Ectodermal cell (in vitro differentiated cells): ENCODE measurements around the gene ADARB2.

Experiments used
- H3K27ac ChIP-seq: 2 replicates; pipeline ENCODE4 v1.7.0; 2013; ENCODE audit warnings: mild to moderate bottlenecking, low read depth, low read length; ENCODE audit not compliant: insufficient read depth, poor library complexity, severe bottlenecking
- H3K27me3 ChIP-seq: 2 replicates; pipeline ENCODE4 v1.7.0; 2013; ENCODE audit warnings: mild to moderate bottlenecking, low read length; ENCODE audit not compliant: insufficient read depth, control insufficient read depth, poor library complexity, severe bottlenecking
- H3K36me3 ChIP-seq: one replicate; pipeline ENCODE4 v1.7.0; 2013; ENCODE audit warnings: low read length; ENCODE audit not compliant: control insufficient read depth, insufficient read depth
- H3K4me1 ChIP-seq: one replicate; pipeline ENCODE4 v1.7.0; 2013; ENCODE audit warnings: low read length; ENCODE audit not compliant: control insufficient read depth, insufficient read depth
- H3K4me3 ChIP-seq: 2 replicates; pipeline ENCODE4 v1.7.0; 2013; ENCODE audit warnings: low read depth, low read length, control low read depth; ENCODE audit not compliant: insufficient read depth
- H3K9me3 ChIP-seq: 2 replicates; pipeline ENCODE4 v1.7.0; 2013; ENCODE audit warnings: mild to moderate bottlenecking, low read length, moderate library complexity; ENCODE audit not compliant: control insufficient read depth
- WGBS, 2 experiments: methylation state at CpG; one replicate each; pipeline ENCODE4 v1.1.7; 2013; ENCODE audit warnings: missing lambda C conversion rate in 2 of 2; 5-methylcytosine and 5-hydroxymethylcytosine counted together

The ADARB2 gene

DNA sequence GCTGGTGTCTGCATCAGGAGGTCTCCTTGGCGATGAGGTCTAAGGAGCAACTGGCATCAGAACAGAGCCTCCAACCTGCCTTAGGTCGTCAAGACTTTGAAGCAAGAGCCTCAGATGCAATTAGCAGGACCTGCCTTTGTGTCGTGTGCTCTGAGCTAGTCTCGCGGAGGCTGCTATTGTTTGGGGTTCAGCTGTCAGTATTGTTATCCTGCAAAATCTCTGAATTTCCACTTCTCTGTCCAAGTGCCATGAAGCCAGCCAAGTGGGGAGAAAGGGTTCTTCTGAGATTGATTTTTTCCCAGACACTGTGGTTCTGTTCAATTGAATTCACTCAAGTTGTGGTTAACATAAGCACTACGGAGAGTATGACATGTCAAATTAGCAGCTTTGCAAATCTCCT, 78.7 kb downstream of the ADARB2 start:
- H3K27ac ChIP-seq, result no peak overlapping the region
- H3K4me3 ChIP-seq, result no peak overlapping the region
- H3K4me1 ChIP-seq, result peaks cover 6% of the 10 kb centered on the region
- H3K9me3 ChIP-seq, result no peaks in the 10 kb centered on the region
- no peaks in the 10 kb centered on the region for H3K36me3 ChIP-seq
- H3K27me3 ChIP-seq, result no peaks in the 10 kb centered on the region
- WGBS, 2 experiments, result 54 to 64% methylated on average over 6 of the region's 6 CpGs

DNA sequence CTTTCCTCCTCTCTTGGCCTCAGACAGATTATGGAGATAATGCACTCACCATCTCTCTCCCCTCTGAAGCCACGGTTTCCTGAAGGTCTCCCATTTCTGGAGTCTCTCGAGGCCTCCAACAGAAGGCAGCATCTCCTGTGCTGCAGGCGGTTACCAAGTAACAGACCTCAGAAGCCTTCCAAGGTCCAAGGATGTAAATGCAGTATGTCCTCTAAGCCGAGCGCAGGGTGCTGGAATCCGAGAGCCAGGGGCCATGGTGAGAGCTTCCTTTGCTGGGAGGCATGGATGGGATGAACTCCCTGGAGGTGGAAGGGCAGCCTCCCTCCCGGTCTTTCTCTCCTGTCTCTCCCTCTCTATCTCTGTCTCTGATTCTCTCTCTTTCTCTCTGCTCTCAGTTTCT, 79.8 kb downstream of the ADARB2 start:
- no peaks in the 10 kb centered on the region for H3K36me3 ChIP-seq
- H3K27ac ChIP-seq, result no peak overlapping the region
- H3K9me3 ChIP-seq, result no peaks in the 10 kb centered on the region
- H3K4me1 ChIP-seq, result peaks cover 6% of the 10 kb centered on the region
- 73 to 75% methylated on average over 7 of the region's 7 CpGs for WGBS, 2 experiments
- H3K4me3 ChIP-seq, result no peak overlapping the region
- H3K27me3 ChIP-seq, result no peaks in the 10 kb centered on the region

DNA sequence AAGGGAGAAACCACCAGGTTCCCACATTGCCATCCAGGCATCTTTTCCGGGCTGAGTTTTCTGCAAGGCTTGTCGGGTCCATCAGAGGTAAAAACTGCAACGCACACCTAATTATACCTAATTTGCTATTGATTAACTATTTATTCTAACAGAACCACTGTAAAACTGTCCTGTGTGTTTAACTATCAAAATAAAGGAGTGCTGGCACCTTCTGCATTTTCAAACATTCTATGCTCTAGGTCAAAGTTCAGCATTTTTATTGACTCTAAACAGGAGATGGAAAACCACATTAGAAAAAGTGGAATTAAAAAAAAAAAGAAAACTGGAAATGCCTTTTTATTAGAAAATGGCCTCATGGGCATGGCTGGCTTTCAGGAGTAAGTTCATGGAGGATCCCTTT, 82.0 kb downstream of the ADARB2 start:
- no peaks in the 10 kb centered on the region for H3K9me3 ChIP-seq
- 80 to 90% methylated on average over 1 to 3 of the region's 3 CpGs for WGBS, 2 experiments
- H3K4me1 ChIP-seq, result peaks cover 6% of the 10 kb centered on the region
- H3K27ac ChIP-seq, result no peak overlapping the region
- H3K27me3 ChIP-seq, result no peaks in the 10 kb centered on the region
- no peak overlapping the region for H3K4me3 ChIP-seq
- no peaks in the 10 kb centered on the region for H3K36me3 ChIP-seq

DNA sequence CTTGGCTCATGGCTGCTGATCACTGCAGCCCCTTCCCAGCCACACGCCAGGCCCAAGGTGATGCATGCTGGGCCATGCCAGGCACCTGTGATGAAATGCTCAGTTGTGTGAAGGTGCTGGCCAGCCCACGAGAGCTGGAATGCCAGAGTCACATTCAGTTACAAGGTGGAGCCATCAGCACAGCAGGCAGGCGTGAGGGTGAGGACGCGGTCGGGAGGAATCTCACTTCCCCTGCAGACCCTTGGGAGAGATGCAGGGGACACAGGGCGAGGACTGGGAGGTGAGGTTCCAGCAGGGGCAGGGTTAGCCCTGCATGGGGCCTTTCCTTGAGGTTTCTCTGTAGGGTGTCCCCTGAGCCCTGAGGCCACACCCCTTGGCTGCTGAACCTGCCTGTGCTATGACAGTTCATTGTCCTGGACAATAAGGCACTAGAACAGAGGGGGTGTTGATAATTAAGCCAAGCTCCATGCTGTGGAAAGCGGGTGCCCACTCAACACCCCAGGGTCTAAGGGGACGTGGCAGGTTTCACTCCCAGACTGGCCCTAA, 82.4 kb downstream of the ADARB2 start:
- Histone ChIP-seq H3K36me3 (no peaks in the 10 kb centered on the region), H3K27ac (no peak overlapping the region), H3K27me3 (no peaks in the 10 kb centered on the region), H3K4me3 (no peak overlapping the region), H3K9me3 (no peaks in the 10 kb centered on the region), H3K4me1 (peaks cover 6% of the 10 kb centered on the region)
- WGBS, 2 experiments, result 83 to 86% methylated on average over 9 of the region's 9 CpGs

DNA sequence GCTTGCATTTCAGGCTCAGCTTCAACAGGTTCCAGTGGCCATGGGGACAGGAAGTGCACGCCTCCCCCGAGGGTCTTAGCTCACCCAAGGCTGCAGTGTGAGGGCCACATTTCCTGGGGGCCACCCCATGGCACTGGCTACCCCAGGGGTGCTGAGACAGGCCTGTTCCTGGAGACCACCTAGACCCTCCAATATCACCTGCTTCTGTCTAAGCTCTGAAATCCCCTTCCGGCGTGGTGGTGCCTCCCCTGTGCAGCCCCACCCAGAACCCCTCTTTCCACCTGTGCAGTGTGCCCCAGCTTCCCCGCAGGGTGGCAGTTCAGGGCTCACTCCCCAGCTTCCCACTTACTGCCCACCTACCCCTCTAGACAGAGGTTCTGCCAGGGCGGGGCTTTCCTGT, 83.1 kb downstream of the ADARB2 start:
- no peaks in the 10 kb centered on the region for H3K27me3 ChIP-seq
- peaks cover 6% of the 10 kb centered on the region for H3K4me1 ChIP-seq
- WGBS, 2 experiments, result 77 to 78% methylated on average over 6 of the region's 6 CpGs
- H3K27ac ChIP-seq, result no peak overlapping the region
- no peaks in the 10 kb centered on the region for H3K36me3 ChIP-seq
- no peak overlapping the region for H3K4me3 ChIP-seq
- no peaks in the 10 kb centered on the region for H3K9me3 ChIP-seq

DNA sequence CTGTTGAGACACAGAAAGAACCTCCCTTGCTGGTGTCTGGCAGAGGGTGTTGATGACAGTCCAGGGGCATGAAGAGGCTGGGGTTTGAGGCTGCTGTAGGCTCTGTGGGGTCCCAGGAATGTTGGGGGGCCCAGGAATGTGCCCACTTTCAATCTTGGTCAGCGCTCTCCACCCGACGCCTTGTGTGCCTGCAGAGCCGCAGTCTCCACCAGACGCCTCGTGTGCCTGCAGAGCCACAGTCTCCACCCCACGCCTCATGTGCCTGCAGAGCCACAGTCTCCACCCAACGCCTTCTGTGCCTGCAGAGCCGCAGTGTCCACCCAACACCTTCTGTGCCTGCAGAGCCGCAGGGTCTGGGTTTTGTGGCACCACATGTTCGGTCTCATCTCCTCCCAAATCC, 84.0 kb downstream of the ADARB2 start:
- Histone ChIP-seq H3K27ac (no peak overlapping the region), H3K9me3 (no peaks in the 10 kb centered on the region), H3K27me3 (no peaks in the 10 kb centered on the region), H3K4me1 (peaks cover 6% of the 10 kb centered on the region), H3K4me3 (no peak overlapping the region), H3K36me3 (no peaks in the 10 kb centered on the region)
- 92 to 96% methylated on average over 11 of the region's 11 CpGs for WGBS, 2 experiments

DNA sequence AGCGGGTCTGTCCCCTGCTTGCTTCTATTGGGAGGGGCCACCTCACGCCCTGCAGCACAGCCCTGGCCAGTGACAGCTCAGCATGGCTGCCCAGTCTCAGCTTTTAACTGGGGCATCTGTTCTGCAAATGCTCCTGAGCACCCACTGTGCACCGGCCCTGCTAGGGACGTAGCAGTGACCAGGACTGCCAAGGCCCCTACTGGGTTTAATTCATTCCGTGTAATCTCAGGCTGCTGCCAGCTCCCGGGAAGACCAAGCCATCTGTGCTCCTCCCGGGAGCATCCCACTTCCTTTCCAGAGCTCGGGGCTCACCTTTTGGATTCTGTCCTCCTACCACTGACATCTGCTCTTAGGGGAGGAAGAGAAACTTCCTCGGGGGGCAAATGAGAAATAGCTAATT, 85.2 kb downstream of the ADARB2 start:
- Histone ChIP-seq H3K27me3 (no peaks in the 10 kb centered on the region), H3K27ac (no peak overlapping the region)

DNA sequence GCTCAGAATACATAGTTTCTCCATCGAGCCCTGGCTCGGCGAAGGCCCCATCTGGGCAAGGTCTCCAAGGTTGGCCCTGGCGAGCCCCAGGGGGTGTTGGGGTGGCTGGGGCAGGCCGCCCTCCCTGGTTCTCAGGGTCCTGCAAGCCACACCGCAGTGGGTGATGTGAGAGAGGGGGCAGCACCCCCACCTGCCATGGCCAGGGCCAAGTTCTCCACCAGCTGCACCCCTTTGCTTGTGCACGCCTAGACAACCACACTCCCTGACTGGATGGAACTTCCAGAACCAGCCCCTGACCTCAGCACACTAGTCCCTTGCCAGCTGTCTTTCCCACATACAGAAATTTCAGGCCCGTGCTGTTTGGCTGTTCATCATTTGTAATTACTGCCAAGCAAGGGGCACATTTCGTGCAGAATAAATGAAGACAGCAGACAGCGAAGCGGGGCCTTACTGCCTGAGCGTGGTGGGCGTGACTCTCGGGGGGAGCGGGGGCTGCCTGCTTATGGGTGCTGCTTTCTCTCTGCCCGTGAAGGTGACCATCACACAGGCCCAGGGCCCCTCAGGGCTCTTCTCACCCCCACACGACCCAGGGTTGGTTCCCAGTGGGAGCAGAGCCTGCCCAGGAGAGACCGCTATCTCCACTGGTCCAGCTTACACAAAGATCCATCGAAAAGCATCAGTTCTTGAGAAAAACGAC, 85.9 kb downstream of the ADARB2 start:
- WGBS, 2 experiments, result 89 to 92% methylated on average over 20 of the region's 20 CpGs
- Histone ChIP-seq H3K9me3 (no peaks in the 10 kb centered on the region), H3K4me1 (peaks cover 6% of the 10 kb centered on the region), H3K4me3 (no peak overlapping the region), H3K36me3 (no peaks in the 10 kb centered on the region), H3K27me3 (no peaks in the 10 kb centered on the region), H3K27ac (no peak overlapping the region)

More for the DNA sequence above, 85.2 kb downstream of the ADARB2 start:
- Histone ChIP-seq H3K4me1 (peaks cover 6% of the 10 kb centered on the region), H3K9me3 (no peaks in the 10 kb centered on the region), H3K4me3 (no peak overlapping the region), H3K36me3 (no peaks in the 10 kb centered on the region)
- 64 to 71% methylated on average over 9 of the region's 9 CpGs for WGBS, 2 experiments

DNA sequence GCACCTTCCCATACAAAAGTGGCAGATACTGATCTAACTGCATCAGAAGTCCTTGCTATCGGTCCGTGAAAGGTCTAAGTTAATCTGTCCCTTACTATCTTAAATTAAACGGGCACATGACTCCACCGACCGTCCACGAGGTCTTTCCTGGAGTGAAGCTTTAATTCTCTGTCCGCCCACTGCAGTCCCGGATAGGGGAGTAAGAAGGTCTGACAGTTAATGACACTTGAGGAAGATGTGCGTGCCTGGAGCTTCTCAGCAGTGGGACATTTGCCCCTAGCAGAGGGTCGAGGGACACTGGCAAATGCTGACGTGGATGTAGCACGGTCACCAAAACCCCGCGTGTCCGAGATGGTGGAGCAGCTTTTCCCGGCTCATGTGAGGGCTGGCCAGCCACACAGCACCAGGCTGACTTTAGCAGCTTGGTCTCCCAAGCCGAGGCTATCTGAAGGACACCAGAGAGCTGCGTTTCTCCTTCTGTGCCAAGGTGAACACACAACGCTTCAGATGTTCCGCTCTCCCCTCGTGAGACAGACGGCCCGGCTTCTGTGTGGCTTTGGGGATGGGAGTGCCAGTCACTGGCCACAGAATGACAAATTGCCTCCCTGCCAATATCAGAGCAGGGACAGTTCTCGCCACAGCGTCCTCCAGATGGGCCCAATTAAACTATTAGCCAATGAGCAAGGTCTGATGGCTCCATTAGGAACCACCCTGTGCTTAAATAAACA, 86.6 kb downstream of the ADARB2 start:
- WGBS, 2 experiments, result 92 to 94% methylated on average over 25 of the region's 25 CpGs
- Histone ChIP-seq H3K27ac (no peak overlapping the region), H3K36me3 (no peaks in the 10 kb centered on the region), H3K9me3 (no peaks in the 10 kb centered on the region), H3K4me1 (peaks cover 6% of the 10 kb centered on the region), H3K4me3 (no peak overlapping the region), H3K27me3 (no peaks in the 10 kb centered on the region)

DNA sequence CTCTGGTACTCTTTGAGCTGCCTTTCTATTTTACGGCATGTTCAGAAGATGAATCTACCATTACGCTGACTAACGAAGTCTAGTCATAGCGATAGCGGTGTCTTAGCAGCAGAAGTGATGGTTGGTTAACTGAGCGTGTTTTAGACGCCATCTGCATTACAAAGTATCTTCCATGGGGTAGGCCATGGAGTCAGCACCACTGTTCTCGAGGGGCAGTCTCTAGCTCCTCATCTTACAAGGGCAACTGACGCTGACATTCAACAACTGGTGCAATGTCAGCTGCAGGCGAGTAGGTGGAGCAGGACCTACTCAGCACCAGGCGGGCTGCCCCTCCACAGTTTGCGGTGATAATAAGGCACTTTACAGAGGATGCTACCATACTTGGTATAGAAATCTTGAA, 88.7 kb downstream of the ADARB2 start:
- no peak overlapping the region for H3K27ac ChIP-seq
- no peak overlapping the region for H3K4me3 ChIP-seq
- H3K4me1 ChIP-seq, result no peaks in the 10 kb centered on the region
- H3K9me3 ChIP-seq, result no peaks in the 10 kb centered on the region
- H3K27me3 ChIP-seq, result no peaks in the 10 kb centered on the region
- 81 to 84% methylated on average over 12 of the region's 12 CpGs for WGBS, 2 experiments
- no peaks in the 10 kb centered on the region for H3K36me3 ChIP-seq
